ENCODE data around the gene PCGF5. TPM values are rescaled to one million over a fixed set of nuclear protein-coding genes. Genes with fewer than 3 reads are reported as not detected.

PCGF5 gene
- polyA plus RNA-seq, 4 donors, result 34.7 to 60.2 (median 51.2) TPM

DNA sequence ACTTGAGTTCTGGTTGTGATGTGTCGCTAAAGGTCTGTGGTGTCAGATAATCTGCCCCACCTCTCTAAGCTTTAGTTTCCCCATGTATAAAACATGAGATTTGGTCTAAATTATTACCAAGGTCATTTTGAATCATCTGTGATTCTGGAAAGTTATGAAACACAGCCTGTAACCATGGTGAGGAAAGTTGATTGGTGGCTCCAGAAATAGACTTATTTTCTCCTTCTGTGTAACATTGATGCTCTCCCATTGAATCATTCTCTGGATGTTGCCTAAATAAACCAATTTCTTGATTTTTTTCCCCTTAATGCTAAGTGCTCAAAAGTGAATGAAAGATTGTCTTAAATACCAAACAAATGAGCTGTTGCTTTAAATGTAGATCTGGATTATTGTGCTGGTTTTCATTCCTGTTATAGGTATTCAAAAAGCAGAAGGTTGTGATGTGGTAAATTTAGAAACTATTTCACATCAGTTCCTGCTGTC, 30.0 kb upstream of the PCGF5 start:
- H3K4me1 ChIP-seq (ENCODE audit: control insufficient read depth in 3 of 3, insufficient read depth in 2 of 3, low read depth in 1 of 3, low read length in 2 of 3), result peaks cover 0 to 7% (median 0%) of the 10 kb centered on the region in 3 donors
- H3K9me3 ChIP-seq (ENCODE audit: control insufficient read depth in 2 of 2, insufficient read depth in 1 of 2, low read depth in 1 of 2, low read length in 1 of 2), result no peaks in the 10 kb centered on the region
- H3K4me3 ChIP-seq (ENCODE audit: low read depth in 1 of 3, low read length in 3 of 3), result no peak overlapping the region
- no peak for DNase-seq
- WGBS, 3 donors, result 93 to 100% (median 97%) methylated on average over 1 of the region's 1 CpG
- peaks cover 0 to 3% (median 2%) of the 10 kb centered on the region in 3 donors for H3K36me3 ChIP-seq (ENCODE audit: control insufficient read depth in 3 of 3, insufficient read depth in 2 of 3, low read depth in 1 of 3, low read length in 3 of 3)
- no peaks in the 10 kb centered on the region for H3K27me3 ChIP-seq (ENCODE audit: control insufficient read depth in 3 of 3, insufficient read depth in 3 of 3, low read length in 3 of 3)
- no peak overlapping the region for H3K27ac ChIP-seq (ENCODE audit: low read depth in 1 of 3, low read length in 2 of 3)
- FAIRE-seq, result no peak

DNA sequence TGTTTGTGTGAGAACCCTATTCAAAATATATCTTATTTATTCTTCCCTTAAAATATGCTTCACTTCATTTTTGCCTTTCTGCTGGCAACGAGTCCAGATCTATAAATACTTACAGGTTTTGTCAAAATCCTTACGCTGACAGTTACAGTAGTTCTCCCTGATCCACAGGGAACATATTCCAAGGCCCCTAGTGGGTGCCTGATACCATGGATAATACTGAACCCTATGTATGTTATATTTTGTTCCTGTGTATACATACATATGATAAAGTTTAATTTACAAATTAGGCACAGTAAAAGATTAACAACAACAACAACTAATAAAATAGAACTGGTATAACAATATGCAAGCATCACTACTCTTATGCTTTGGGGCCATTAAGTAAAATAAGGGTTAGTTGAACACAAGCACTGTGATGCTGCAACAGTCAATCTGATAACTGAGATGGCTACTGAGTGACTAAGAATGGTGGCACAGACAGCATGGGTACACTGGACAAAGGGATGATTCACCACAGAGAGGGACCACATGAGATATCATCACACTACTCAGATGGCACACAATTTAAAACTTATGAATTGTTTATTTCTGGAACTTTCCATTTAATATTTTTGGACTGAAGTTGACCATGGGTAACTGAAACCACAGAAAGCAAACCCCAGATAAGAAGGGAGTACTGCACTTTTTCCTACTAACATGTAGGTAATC, 29.4 kb upstream of the PCGF5 start:
- H3K27ac ChIP-seq (ENCODE audit: low read depth in 1 of 3, low read length in 2 of 3), result no peak overlapping the region
- peaks cover 0 to 2% (median 0%) of the 10 kb centered on the region in 3 donors for H3K36me3 ChIP-seq (ENCODE audit: control insufficient read depth in 3 of 3, insufficient read depth in 2 of 3, low read depth in 1 of 3, low read length in 3 of 3)
- no peaks in the 10 kb centered on the region for H3K27me3 ChIP-seq (ENCODE audit: control insufficient read depth in 3 of 3, insufficient read depth in 3 of 3, low read length in 3 of 3)
- no peaks in the 10 kb centered on the region for H3K9me3 ChIP-seq (ENCODE audit: control insufficient read depth in 2 of 2, insufficient read depth in 1 of 2, low read depth in 1 of 2, low read length in 1 of 2)
- DNase-seq (no peak), FAIRE-seq (no peak)
- peaks cover 0 to 7% (median 0%) of the 10 kb centered on the region in 3 donors for H3K4me1 ChIP-seq (ENCODE audit: control insufficient read depth in 3 of 3, insufficient read depth in 2 of 3, low read depth in 1 of 3, low read length in 2 of 3)
- H3K4me3 ChIP-seq (ENCODE audit: low read depth in 1 of 3, low read length in 3 of 3), result no peak overlapping the region
- WGBS, 3 donors, result 78 to 90% (median 90%) methylated on average over 2 of the region's 2 CpGs

DNA sequence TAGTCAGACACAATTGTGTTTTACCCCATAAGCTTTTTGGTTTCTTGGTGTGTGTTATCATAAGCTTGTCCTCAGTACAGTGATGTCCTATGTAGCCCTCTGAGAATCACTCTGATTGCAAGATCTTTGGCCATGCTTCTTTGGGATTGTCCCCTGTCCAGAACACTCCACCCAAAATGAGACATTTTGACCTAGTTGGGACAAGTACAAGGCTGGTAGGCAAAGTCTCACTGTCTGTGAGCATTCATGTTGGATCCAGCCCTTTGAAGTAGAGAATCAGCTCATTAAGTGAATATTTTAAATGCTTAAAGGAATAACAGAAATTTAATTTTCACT, 28.9 kb upstream of the PCGF5 start:
- Histone ChIP-seq H3K27ac (ENCODE audit: low read depth in 1 of 3, low read length in 2 of 3) (no peak overlapping the region), H3K36me3 (ENCODE audit: control insufficient read depth in 3 of 3, insufficient read depth in 2 of 3, low read depth in 1 of 3, low read length in 3 of 3) (peaks cover 0 to 2% (median 0%) of the 10 kb centered on the region in 3 donors), H3K4me1 (ENCODE audit: control insufficient read depth in 3 of 3, insufficient read depth in 2 of 3, low read depth in 1 of 3, low read length in 2 of 3) (peaks cover 0 to 7% (median 0%) of the 10 kb centered on the region in 3 donors), H3K4me3 (ENCODE audit: low read depth in 1 of 3, low read length in 3 of 3) (no peak overlapping the region), H3K9me3 (ENCODE audit: control insufficient read depth in 2 of 2, insufficient read depth in 1 of 2, low read depth in 1 of 2, low read length in 1 of 2) (no peaks in the 10 kb centered on the region), H3K27me3 (ENCODE audit: control insufficient read depth in 3 of 3, insufficient read depth in 3 of 3, low read length in 3 of 3) (no peaks in the 10 kb centered on the region)
- no peak for DNase-seq
- no peak for FAIRE-seq

DNA sequence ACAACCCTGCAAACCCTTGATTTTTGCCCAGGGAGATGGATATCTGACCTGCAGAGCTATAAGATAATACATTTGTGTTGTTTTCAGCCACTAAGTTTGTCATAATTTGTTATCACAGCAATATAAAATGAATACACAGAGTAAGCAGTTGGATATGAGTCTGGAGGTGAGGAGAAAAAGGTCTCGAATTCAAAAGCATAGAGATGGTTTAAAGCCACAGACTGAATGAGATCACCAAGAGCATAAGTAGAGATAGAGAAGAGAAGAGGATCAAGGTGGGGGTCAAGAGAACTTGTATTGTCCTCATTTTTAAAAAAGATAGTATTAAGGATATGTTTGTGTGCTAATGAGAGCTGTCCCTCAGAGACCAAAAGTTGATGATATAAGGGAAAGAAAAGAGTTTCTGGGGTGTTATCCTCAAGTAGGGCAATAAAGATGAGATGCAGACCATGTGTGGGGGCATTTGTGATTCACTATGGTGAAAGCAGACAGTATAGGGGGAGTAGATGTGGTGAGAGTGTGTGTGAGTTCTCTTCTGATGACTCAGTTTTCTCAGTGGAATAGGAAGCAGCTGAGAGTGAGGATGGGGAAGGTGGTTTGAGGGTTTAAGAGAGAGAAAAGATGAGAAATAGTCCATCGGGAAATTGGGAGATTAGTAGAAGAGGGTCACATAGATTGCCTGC, 25.8 kb upstream of the PCGF5 start:
- H3K9me3 ChIP-seq (ENCODE audit: control insufficient read depth in 2 of 2, insufficient read depth in 1 of 2, low read depth in 1 of 2, low read length in 1 of 2), result no peaks in the 10 kb centered on the region
- FAIRE-seq (no peak), DNase-seq (no peak)
- WGBS, 3 donors, result 78 to 93% (median 87%) methylated on average over 2 of the region's 2 CpGs
- H3K4me3 ChIP-seq (ENCODE audit: low read depth in 1 of 3, low read length in 3 of 3), result no peak overlapping the region
- peaks cover 0 to 2% (median 0%) of the 10 kb centered on the region in 3 donors for H3K36me3 ChIP-seq (ENCODE audit: control insufficient read depth in 3 of 3, insufficient read depth in 2 of 3, low read depth in 1 of 3, low read length in 3 of 3)
- no peak overlapping the region for H3K27ac ChIP-seq (ENCODE audit: low read depth in 1 of 3, low read length in 2 of 3)
- no peaks in the 10 kb centered on the region for H3K27me3 ChIP-seq (ENCODE audit: control insufficient read depth in 3 of 3, insufficient read depth in 3 of 3, low read length in 3 of 3)
- H3K4me1 ChIP-seq (ENCODE audit: control insufficient read depth in 3 of 3, insufficient read depth in 2 of 3, low read depth in 1 of 3, low read length in 2 of 3), result peaks cover 3 to 20% (median 12%) of the 10 kb centered on the region in 3 donors

DNA sequence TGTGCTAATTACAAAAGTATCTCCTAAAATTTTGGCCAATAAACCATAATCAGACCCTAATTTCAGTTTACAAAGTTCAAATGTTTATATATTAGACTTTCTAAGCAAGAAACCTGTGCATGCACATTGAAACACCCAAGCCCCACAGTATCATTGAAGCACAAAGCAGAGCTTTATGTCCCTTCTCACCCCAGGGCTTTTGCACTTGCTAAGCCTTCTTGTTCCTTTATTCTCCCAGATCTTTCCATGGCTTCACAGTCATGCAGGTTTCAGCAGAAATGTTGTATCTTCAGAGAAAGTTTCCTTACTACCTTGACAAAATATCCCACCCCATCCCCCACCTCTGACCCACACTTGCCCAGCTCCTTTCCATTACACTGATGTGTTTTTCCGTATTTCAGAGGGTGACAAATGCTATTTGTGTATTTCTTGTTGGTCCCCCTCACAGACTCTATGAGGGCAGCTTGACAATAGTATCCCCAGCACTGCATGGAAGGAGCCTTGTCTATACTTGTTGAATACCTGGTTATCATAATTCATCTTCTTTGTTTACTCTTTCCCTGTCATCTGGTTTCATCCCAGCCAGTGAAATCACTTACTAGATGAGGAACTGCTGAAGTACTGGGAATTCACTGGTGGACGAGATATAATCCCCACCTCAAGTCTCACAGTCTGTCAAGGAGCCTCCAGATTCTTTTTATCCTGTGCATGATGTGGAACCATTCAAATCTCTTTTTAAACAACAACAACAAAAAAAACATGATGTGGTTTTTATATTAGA, 24.0 kb upstream of the PCGF5 start:
- FAIRE-seq (no peak), DNase-seq (no peak)
- peaks cover 0 to 2% (median 0%) of the 10 kb centered on the region in 3 donors for H3K36me3 ChIP-seq (ENCODE audit: control insufficient read depth in 3 of 3, insufficient read depth in 2 of 3, low read depth in 1 of 3, low read length in 3 of 3)
- no peaks in the 10 kb centered on the region for H3K9me3 ChIP-seq (ENCODE audit: control insufficient read depth in 2 of 2, insufficient read depth in 1 of 2, low read depth in 1 of 2, low read length in 1 of 2)
- H3K4me1 ChIP-seq (ENCODE audit: control insufficient read depth in 3 of 3, insufficient read depth in 2 of 3, low read depth in 1 of 3, low read length in 2 of 3), result peaks cover 12 to 22% (median 15%) of the 10 kb centered on the region in 3 donors
- WGBS, 3 donors, result 79 to 88% (median 87%) methylated on average over 2 of the region's 2 CpGs
- no peak overlapping the region for H3K4me3 ChIP-seq (ENCODE audit: low read depth in 1 of 3, low read length in 3 of 3)
- no peaks in the 10 kb centered on the region for H3K27me3 ChIP-seq (ENCODE audit: control insufficient read depth in 3 of 3, insufficient read depth in 3 of 3, low read length in 3 of 3)
- H3K27ac ChIP-seq (ENCODE audit: low read depth in 1 of 3, low read length in 2 of 3), result no peak overlapping the region

DNA sequence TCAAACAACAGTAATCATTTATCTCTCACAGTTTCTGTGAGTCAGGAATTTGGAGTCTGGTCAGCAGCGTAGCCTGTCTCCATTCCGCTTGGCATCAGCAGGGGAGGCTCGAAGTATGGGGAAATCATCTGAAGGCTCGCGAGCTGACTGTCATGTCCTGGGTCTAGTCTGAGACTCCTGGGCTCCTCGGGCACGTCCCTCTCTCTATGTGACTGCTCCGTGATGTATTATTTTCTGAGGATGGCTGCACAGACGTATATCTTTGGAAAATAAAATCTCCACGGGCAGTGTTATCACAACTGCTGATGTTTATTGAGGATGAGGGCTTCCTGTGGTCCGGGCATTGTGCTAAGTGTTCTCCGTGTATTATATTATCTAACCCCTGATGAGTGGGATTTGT, 23.3 kb upstream of the PCGF5 start:
- DNase-seq (no peak), FAIRE-seq (no peak)
- Histone ChIP-seq H3K4me3 (ENCODE audit: low read depth in 1 of 3, low read length in 3 of 3) (no peak overlapping the region), H3K27ac (ENCODE audit: low read depth in 1 of 3, low read length in 2 of 3) (no peak overlapping the region), H3K4me1 (ENCODE audit: control insufficient read depth in 3 of 3, insufficient read depth in 2 of 3, low read depth in 1 of 3, low read length in 2 of 3) (peaks cover 12 to 20% (median 17%) of the 10 kb centered on the region in 3 donors), H3K9me3 (ENCODE audit: control insufficient read depth in 2 of 2, insufficient read depth in 1 of 2, low read depth in 1 of 2, low read length in 1 of 2) (no peaks in the 10 kb centered on the region), H3K36me3 (ENCODE audit: control insufficient read depth in 3 of 3, insufficient read depth in 2 of 3, low read depth in 1 of 3, low read length in 3 of 3) (peaks cover 0 to 2% (median 0%) of the 10 kb centered on the region in 3 donors), H3K27me3 (ENCODE audit: control insufficient read depth in 3 of 3, insufficient read depth in 3 of 3, low read length in 3 of 3) (no peaks in the 10 kb centered on the region)
- WGBS, 3 donors, result 79 to 91% (median 90%) methylated on average over 12 of the region's 12 CpGs

DNA sequence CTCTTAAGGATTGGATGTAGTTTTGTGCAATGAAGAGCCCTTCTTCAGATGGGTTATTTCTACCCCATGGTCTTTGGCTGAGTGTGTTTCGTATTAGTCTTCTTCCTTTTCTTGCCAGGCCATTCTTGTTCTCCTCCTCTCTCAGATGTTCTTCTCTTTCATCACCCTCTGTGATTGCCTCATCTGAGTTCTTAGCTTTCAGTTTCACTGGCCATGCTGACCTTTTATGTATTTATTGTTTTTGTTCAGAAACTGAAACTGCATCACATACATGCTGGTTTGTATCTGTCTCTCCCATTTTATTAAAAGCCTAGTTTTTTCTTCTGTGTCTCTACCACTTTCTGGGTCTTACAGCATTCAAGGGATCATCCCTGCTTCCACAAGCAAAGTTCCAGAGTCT, 21.7 kb upstream of the PCGF5 start:
- H3K4me3 ChIP-seq (ENCODE audit: low read depth in 1 of 3, low read length in 3 of 3), result no peak overlapping the region
- WGBS, 3 donors, result 4 to 18% (median 5%) methylated on average over 1 of the region's 1 CpG
- H3K36me3 ChIP-seq (ENCODE audit: control insufficient read depth in 3 of 3, insufficient read depth in 2 of 3, low read depth in 1 of 3, low read length in 3 of 3), result peaks cover 0 to 2% (median 0%) of the 10 kb centered on the region in 3 donors
- H3K27me3 ChIP-seq (ENCODE audit: control insufficient read depth in 3 of 3, insufficient read depth in 3 of 3, low read length in 3 of 3), result no peaks in the 10 kb centered on the region
- FAIRE-seq (peak; percentile 19), DNase-seq (peak; percentile 84 to 87)
- H3K27ac ChIP-seq (ENCODE audit: low read depth in 1 of 3, low read length in 2 of 3), result peak overlapping the region; percentile 71 to 92 (median 83)
- H3K9me3 ChIP-seq (ENCODE audit: control insufficient read depth in 2 of 2, insufficient read depth in 1 of 2, low read depth in 1 of 2, low read length in 1 of 2), result no peaks in the 10 kb centered on the region
- peaks cover 14 to 22% (median 19%) of the 10 kb centered on the region in 3 donors for H3K4me1 ChIP-seq (ENCODE audit: control insufficient read depth in 3 of 3, insufficient read depth in 2 of 3, low read depth in 1 of 3, low read length in 2 of 3)
